BE2C (cell line): ENCODE measurements around the gene CNTNAP3.
"Not testable (repeated sequence)": the region's sequence is repeated elsewhere in the genome, so short reads cannot be mapped to it uniquely, and the experiment has no call there.

Source experiments
- DNase-seq: peaks from one replicate; pipeline ENCODE4 v3.0.0-alpha.2; 2020
- H3K27me3 ChIP-seq: fragments of 250-450 bp; sonication (Bioruptor Pico); 2 replicates; pipeline ENCODE4 v1.5.1; 2020; ENCODE audit warnings: mild to moderate bottlenecking
- H3K36me3 ChIP-seq: fragments of 250-450 bp; sonication (Bioruptor Pico); 2 replicates; pipeline ENCODE4 v1.5.1; 2020; ENCODE audit warnings: mild to moderate bottlenecking
- H3K4me1 ChIP-seq: fragments of 250-450 bp; sonication (Bioruptor Pico); 2 replicates; pipeline ENCODE4 v1.5.1; 2020
- H3K4me3 ChIP-seq: 2 replicates; pipeline ENCODE4 v1.5.1; 2011; ENCODE audit warnings: low read depth, low read length
- H3K9me3 ChIP-seq: fragments of 250-450 bp; sonication (Bioruptor Pico); 2 replicates; pipeline ENCODE4 v1.5.1; 2020

CNTNAP3 gene

GRCh38 chr9:39033849-39034248 lies 254.1 kb downstream of the CNTNAP3 start:
- H3K9me3 ChIP-seq, H3K4me1 ChIP-seq, DNase-seq, H3K27me3 ChIP-seq, H3K36me3 ChIP-seq, H3K4me3 ChIP-seq: not testable (repeated sequence)

GRCh38 chr9:39030204-39031019 lies 257.6 kb downstream of the CNTNAP3 start:
- not testable (repeated sequence) for H3K9me3 ChIP-seq, H3K4me3 ChIP-seq, H3K4me1 ChIP-seq, H3K27me3 ChIP-seq, DNase-seq, H3K36me3 ChIP-seq

GRCh38 chr9:39028855-39029254 lies 259.1 kb downstream of the CNTNAP3 start:
- not testable (repeated sequence) for H3K9me3 ChIP-seq, H3K27me3 ChIP-seq, DNase-seq, H3K4me1 ChIP-seq, H3K36me3 ChIP-seq, H3K4me3 ChIP-seq

- not testable (repeated sequence) for H3K9me3 ChIP-seq, H3K4me3 ChIP-seq, H3K27me3 ChIP-seq, DNase-seq, H3K4me1 ChIP-seq, H3K36me3 ChIP-seq
Measured at GRCh38 chr9:39028168-39028567, 259.8 kb downstream of the CNTNAP3 start.

GRCh38 chr9:39025911-39026588 lies 261.9 kb downstream of the CNTNAP3 start:
- H3K4me1 ChIP-seq, H3K36me3 ChIP-seq, H3K27me3 ChIP-seq, DNase-seq, H3K9me3 ChIP-seq, H3K4me3 ChIP-seq: not testable (repeated sequence)
